ENCODE measurements around the gene ANAPC1.
A peak's percentile ranks its signal among the peaks of the same experiment; 100 is the strongest.
"Not testable (repeated sequence)": the region's sequence is repeated elsewhere in the genome, so short reads cannot be mapped to it uniquely, and the experiment has no call there.

ANAPC1 gene

GRCh38 chr2:111883661-111884591, at the start of gene ANAPC1:
Gene ANAPC1 (minus strand): TSS chr2:111884193. CDS start chr2:111880825, 3,368 bp downstream.
- peak; percentile 63 for DNase-seq (ENCODE audit: low read depth)

- no peak for DNase-seq (ENCODE audit: low read depth)
These were observed 48.9 kb upstream of the ANAPC1 start for GRCh38 chr2:111932841-111933291.

GRCh38 chr2:111930875-111931274, 46.9 kb upstream of the ANAPC1 start:
- peak; percentile 74 for DNase-seq (ENCODE audit: low read depth)

GRCh38 chr2:111930409-111930808, 46.4 kb upstream of the ANAPC1 start:
- no peak for DNase-seq (ENCODE audit: low read depth)

GRCh38 chr2:111927723-111928122, 43.7 kb upstream of the ANAPC1 start:
- DNase-seq (ENCODE audit: low read depth), result no peak

GRCh38 chr2:111924617-111925107, 40.7 kb upstream of the ANAPC1 start:
- no peak for DNase-seq (ENCODE audit: low read depth)

- DNase-seq (ENCODE audit: low read depth), result no peak
These were observed 39.3 kb upstream of the ANAPC1 start for GRCh38 chr2:111923276-111923804.

- DNase-seq (ENCODE audit: low read depth), result no peak
These were observed 36.0 kb upstream of the ANAPC1 start for GRCh38 chr2:111919794-111920608.

GRCh38 chr2:111919365-111919764, 35.4 kb upstream of the ANAPC1 start:
- DNase-seq (ENCODE audit: low read depth), result no peak

GRCh38 chr2:111918383-111918806, 34.4 kb upstream of the ANAPC1 start:
- DNase-seq (ENCODE audit: low read depth), result peak; percentile 96

GRCh38 chr2:111917106-111917505, 33.1 kb upstream of the ANAPC1 start:
- DNase-seq (ENCODE audit: low read depth), result no peak

- no peak for DNase-seq (ENCODE audit: low read depth)
These were observed 28.6 kb upstream of the ANAPC1 start for GRCh38 chr2:111912547-111912946.

- DNase-seq (ENCODE audit: low read depth), result not testable (repeated sequence)
These were observed 27.4 kb upstream of the ANAPC1 start for GRCh38 chr2:111911295-111911977.

GRCh38 chr2:111910609-111911277, 26.8 kb upstream of the ANAPC1 start:
- DNase-seq (ENCODE audit: low read depth), result no peak

- not testable (repeated sequence) for DNase-seq (ENCODE audit: low read depth)
These were observed 26.0 kb upstream of the ANAPC1 start for GRCh38 chr2:111909997-111910396.

GRCh38 chr2:111909079-111909478, 25.1 kb upstream of the ANAPC1 start:
- DNase-seq (ENCODE audit: low read depth), result no peak

- DNase-seq (ENCODE audit: low read depth), result no peak
These were observed 24.6 kb upstream of the ANAPC1 start for GRCh38 chr2:111908578-111908977.

- no peak for DNase-seq (ENCODE audit: low read depth)
These were observed 22.2 kb upstream of the ANAPC1 start for GRCh38 chr2:111905990-111906735.

- not testable (repeated sequence) for DNase-seq (ENCODE audit: low read depth)
These were observed 21.5 kb upstream of the ANAPC1 start for GRCh38 chr2:111905475-111905869.

GRCh38 chr2:111904726-111905474, 20.9 kb upstream of the ANAPC1 start:
- no peak for DNase-seq (ENCODE audit: low read depth)
